Right lobe of liver (tissue), 6 donors: Measurements from ENCODE around the gene MMP21. TPM values are rescaled to one million over a fixed set of nuclear protein-coding genes. Genes with fewer than 3 reads are reported as not detected.

Source experiments
- ATAC-seq, 4 donors: fragments of 200-7000 bp; cut with Tn5 transposase; one replicate each; pipeline ENCODE4 v1.9.1; 2020; ENCODE audit warnings: mild to moderate bottlenecking in 4 of 4, moderate library complexity in 4 of 4
- DNase-seq, 3 donors: peaks; one replicate each; pipeline ENCODE4 v3.0.0-alpha.2; 2020
- H3K27ac ChIP-seq, 3 donors: fragments of 200-600 bp; one replicate each; pipeline ENCODE4 v1.8.0; 2022
- H3K27me3 ChIP-seq, 2 donors: fragments of 200-600 bp; one replicate each; pipeline ENCODE4 v1.8.0; 2022
- H3K36me3 ChIP-seq, 4 donors: fragments of 200-600 bp; sonication (generic) in 1 of 4; one replicate each; pipeline versions ENCODE4 v1.5.1 to v1.8.0; 2017 to 2022; ENCODE audit warnings: control low read depth in 1 of 4
- H3K4me1 ChIP-seq, 4 donors: fragments of 200-600 bp; sonication (generic) in 1 of 4; one replicate each; pipeline versions ENCODE4 v1.5.1 to v1.8.0; 2017 to 2022; ENCODE audit warnings: control low read depth in 1 of 4
- H3K4me3 ChIP-seq, 3 donors: fragments of 200-600 bp; one replicate each; pipeline ENCODE4 v1.8.0; 2022
- H3K9me3 ChIP-seq, 4 donors: fragments of 200-600 bp; sonication (generic) in 1 of 4; one replicate each; pipeline versions ENCODE4 v1.5.1 to v1.8.0; 2017 to 2022; ENCODE audit warnings: control low read depth in 1 of 4
- POLR2A ChIP-seq: fragments of 450-650 bp; IDR thresholded peaks from one replicate; pipeline ENCODE4 v1.6.1; 2017; ENCODE audit warnings: antibody characterized with exemption, mild to moderate bottlenecking
- WGBS: methylation state at CpG from one replicate; pipeline ENCODE4 v1.1.6; 2018; ENCODE audit warnings: low coverage, low lambda C conversion rate; ENCODE audit not compliant: insufficient coverage; ENCODE audit errors: missing lambda C conversion rate; 5-methylcytosine and 5-hydroxymethylcytosine counted together
- intact Hi-C, 2 donors: fragments of 100-400 bp; cut with DNase I; formaldehyde crosslinking; loops; one replicate each; pipeline versions ENCODE4 v1.11.2 to v1.14.1; 2022
- microRNA counts: library from miRNA; unstranded; fragments of <30 nt; microRNA quantifications from one replicate; lab custom pipeline; 2016
- microRNA-seq, 2 donors: library from miRNA; unstranded; fragments of <30 nt; microRNA quantifications; one replicate each; pipeline ENCODE4, GENCODE V29; 2019 to 2020
- small RNA-seq, 2 experiments: library from RNA; depleted of rRNA; stranded (forward); fragments of <200 nt; gene quantifications; one replicate each; pipeline ENCODE3, GENCODE V24; 2016
- total RNA-seq, 6 experiments: library from RNA; depleted of rRNA in 2 of 6; stranded (reverse); fragments of >200 nt in 2 of 6; fragmentation: NEBNext Ultra II Directional in 3 of 6; extraction: Animal tissue kit (Norgen Biotek cat#: 25700) in 3 of 6; gene quantifications; one replicate each; pipeline versions ENCODE4 v1.1.0 to v1.2.4, GENCODE V29; 2016 to 2023
- TF ChIP-seq, protein P1 (sequence below), 4 donors: fragments of 200-600 bp in 3 of 4; fragments of 450-650 bp in 1 of 4; IDR thresholded peaks; one replicate each; pipeline versions ENCODE4 v1.5.1 to v1.8.0; 2016 to 2022; ENCODE audit warnings: antibody characterized with exemption in 4 of 4, mild to moderate bottlenecking in 2 of 4
- donor health status: DM: no; HTN: yes; CAD: no.
- donor health status: DM: no; HTN: no; CAD: no.
- donor health status: DM: no; HTN: no; CAD: no.
- donor health status: DM: no; HTN: yes; CAD: no.
- donor health status: DM: no; HTN: yes; CAD: no.

MMP21 gene
- total RNA-seq, 6 experiments from 2014 or later, result 0.10 to 0.25 (median 0.14) TPM; not detected in 1

DNA sequence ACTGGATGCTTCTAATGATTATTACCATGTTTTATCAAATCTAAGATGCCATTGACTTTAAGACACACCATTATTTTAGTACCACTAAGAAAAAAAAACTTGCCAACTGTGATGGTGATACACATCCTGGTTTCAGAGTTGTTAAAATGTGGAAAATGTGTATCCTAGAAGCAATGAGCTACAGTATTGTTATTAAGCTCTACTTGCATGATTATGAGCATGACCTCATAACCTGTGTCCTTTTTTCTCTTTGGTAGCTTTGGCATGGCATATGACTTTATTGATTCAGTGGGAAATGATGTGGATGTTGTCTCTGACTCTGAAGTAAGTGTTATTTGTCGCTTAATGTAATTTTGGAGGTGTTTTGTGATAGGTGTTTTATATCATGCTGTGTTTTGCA, 52.8 kb downstream of the MMP21 start:
- H3K4me1 ChIP-seq, result peaks cover 0 to 11% (median 4%) of the 10 kb centered on the region in 4 donors
- WGBS, result 100% methylated on average over 1 of the region's 1 CpG
- TF ChIP-seq, protein P1, sequence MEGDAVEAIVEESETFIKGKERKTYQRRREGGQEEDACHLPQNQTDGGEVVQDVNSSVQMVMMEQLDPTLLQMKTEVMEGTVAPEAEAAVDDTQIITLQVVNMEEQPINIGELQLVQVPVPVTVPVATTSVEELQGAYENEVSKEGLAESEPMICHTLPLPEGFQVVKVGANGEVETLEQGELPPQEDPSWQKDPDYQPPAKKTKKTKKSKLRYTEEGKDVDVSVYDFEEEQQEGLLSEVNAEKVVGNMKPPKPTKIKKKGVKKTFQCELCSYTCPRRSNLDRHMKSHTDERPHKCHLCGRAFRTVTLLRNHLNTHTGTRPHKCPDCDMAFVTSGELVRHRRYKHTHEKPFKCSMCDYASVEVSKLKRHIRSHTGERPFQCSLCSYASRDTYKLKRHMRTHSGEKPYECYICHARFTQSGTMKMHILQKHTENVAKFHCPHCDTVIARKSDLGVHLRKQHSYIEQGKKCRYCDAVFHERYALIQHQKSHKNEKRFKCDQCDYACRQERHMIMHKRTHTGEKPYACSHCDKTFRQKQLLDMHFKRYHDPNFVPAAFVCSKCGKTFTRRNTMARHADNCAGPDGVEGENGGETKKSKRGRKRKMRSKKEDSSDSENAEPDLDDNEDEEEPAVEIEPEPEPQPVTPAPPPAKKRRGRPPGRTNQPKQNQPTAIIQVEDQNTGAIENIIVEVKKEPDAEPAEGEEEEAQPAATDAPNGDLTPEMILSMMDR (IDR thresholded peaks at IDR 0.05), result no peak
- TF ChIP-seq POLR2A, result no peak
- H3K9me3 ChIP-seq, result no peaks in the 10 kb centered on the region
- DNase-seq (no peak), ATAC-seq (no peak)
- peaks cover 0 to 62% (median 25%) of the 10 kb centered on the region in 4 donors for H3K36me3 ChIP-seq
- H3K27me3 ChIP-seq, result no peaks in the 10 kb centered on the region
- intact Hi-C loops, result no loop called here
- no peak overlapping the region for H3K27ac ChIP-seq
- no peak overlapping the region for H3K4me3 ChIP-seq

DNA sequence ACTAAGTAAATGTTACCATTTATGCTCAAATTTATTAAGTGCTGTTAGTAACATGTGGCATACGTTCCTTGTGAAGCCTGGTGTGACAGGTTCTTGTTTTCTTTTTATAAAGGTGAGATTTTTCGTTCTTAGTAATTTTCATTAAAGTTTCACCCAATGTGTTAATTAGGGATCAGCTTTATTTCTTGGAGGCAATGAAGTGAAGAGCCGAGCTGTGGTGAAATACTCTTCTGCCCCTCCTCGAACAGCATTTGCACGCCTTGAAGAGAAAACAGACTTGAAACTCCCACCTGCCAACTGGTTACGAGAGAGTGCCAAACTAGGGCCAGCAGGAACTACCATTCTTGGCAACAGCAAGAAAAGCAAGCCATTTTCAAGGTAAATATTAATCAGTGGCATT, 54.6 kb downstream of the MMP21 start:
- no peak for TF ChIP-seq POLR2A
- TF ChIP-seq, protein P1 (IDR thresholded peaks at IDR 0.05), result no peak
- WGBS, result 80% methylated on average over 6 of the region's 6 CpGs
- H3K27me3 ChIP-seq, result no peaks in the 10 kb centered on the region
- H3K4me1 ChIP-seq, result peaks cover 0 to 11% (median 4%) of the 10 kb centered on the region in 4 donors
- ATAC-seq, result no peak
- H3K4me3 ChIP-seq, result no peak overlapping the region
- H3K27ac ChIP-seq, result no peak overlapping the region
- no peaks in the 10 kb centered on the region for H3K9me3 ChIP-seq
- H3K36me3 ChIP-seq, result peaks cover 0 to 45% (median 13%) of the 10 kb centered on the region in 4 donors
- intact Hi-C loops, result no loop called here
- DNase-seq, result no peak

DNA sequence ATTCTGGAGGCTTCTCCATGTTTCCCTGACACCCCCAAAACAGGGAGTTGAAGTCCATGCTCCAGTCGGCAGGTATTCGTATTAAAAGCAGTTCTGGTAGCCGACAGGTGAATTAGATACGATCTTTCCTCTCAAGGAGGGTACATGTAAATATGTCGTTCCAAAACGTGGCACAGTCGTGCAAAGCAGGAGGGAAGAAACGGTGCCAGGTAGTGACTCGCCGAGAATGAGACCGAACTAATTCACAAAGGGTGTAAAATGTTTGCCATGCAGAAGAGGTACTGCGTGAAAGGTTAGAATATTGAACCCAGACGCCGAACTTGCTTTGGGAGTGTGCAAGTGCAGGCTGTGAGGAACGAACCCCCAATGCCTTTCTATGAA, 55.6 kb downstream of the MMP21 start:
- ATAC-seq, result no peak
- WGBS, result 0% methylated on average over 14 of the region's 15 CpGs
- peaks cover 0 to 34% (median 8%) of the 10 kb centered on the region in 4 donors for H3K36me3 ChIP-seq
- H3K9me3 ChIP-seq, result no peaks in the 10 kb centered on the region
- peak overlapping the region; percentile 36 to 70 (median 55) for H3K27ac ChIP-seq
- intact Hi-C loops, result no loop called here
- H3K4me1 ChIP-seq, result peaks cover 0 to 11% (median 4%) of the 10 kb centered on the region in 4 donors
- peak overlapping the region; percentile 52 to 95 (median 81) for H3K4me3 ChIP-seq
- DNase-seq, result no peak
- TF ChIP-seq POLR2A, result no peak
- TF ChIP-seq, protein P1 (IDR thresholded peaks at IDR 0.05), result no peak
- no peaks in the 10 kb centered on the region for H3K27me3 ChIP-seq

DNA sequence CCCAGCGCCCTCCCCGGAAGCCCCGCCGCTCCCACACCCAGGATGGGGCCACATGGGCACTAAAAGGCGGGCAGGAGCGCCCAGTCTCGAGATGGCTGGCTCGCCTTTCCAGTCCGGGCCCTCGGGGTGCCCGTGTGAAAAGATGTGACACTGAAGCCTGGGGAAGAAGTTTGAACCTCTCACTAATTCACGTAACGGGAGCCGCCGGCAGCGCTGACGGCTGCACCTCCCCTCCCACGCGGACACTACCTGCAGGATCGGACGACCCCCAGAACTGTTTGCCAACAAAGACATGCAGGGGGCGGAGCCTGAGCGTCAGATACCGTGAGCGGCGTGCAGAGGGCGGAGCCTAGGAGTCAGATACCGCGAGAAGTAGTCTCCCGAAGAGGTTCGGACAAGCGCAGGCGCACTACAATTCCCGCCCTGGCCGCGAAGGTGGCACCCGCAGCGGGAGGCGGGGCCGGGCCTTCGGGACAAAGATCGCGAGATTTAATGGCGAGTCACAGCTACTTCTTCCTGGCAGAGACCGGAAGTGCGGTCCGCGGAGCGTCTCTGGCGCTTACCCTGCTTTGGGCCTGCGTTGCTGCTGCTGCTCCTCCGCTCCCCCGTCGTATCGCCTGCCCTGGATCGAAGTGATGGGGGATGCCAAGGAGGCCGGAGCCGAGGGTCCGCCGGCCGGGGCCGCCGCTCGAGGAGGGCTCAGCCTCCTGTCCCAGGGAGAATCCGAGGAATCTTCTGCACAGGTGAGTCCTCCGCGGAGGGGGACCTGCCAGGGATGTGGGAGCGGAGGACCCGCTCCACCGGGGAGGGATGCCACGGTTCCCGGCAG, 56.2 kb downstream of the MMP21 start, which contains the start of gene EDRF1:
TSS of gene EDRF1 (plus strand) at position 537 of the 829 bp plus-strand sequence. CDS start at position 636, 99 bp downstream.
- peaks cover 0 to 28% (median 5%) of the 10 kb centered on the region in 4 donors for H3K36me3 ChIP-seq
- H3K27me3 ChIP-seq, result no peaks in the 10 kb centered on the region
- H3K9me3 ChIP-seq, result no peaks in the 10 kb centered on the region
- WGBS, result under 1% methylated on average over 32 of the region's 72 CpGs
- peaks cover 0 to 11% (median 4%) of the 10 kb centered on the region in 4 donors for H3K4me1 ChIP-seq
- H3K4me3 ChIP-seq, result peak within 1 kb of the TSS; percentile 52 to 95 (median 81)
- H3K27ac ChIP-seq, result peak within 1 kb of the TSS; percentile 55 to 77 (median 72)
- intact Hi-C loops, result no loop called here
- DNase-seq (peak; percentile 99), ATAC-seq (peak; percentile 99)
- TF ChIP-seq, protein P1 (IDR thresholded peaks at IDR 0.05), result no peak
- peak; percentile 72 for TF ChIP-seq POLR2A

MicroRNA genes within 50 kb of the gene (microRNA counts, 767-probe panel; counts per million panel counts)
- microRNA hsa-miR-4484 (lab: Ali Mortazavi, UCI), result 237 counts per million

Small RNA genes within 50 kb of the gene (microRNA-seq; reads per million reads assigned to microRNA genes)
- gene MIR4484, result 1.3 to 1.7 reads per million in 2 donors

Small RNA genes within 50 kb of the gene (small RNA-seq; reads per million reads assigned to genes)
- gene MIR4484, result 0 reads per million in 2 experiments

Other genes starting within 250 kb of the MMP21 start
- not detected for gene TEX36, start 92.7 kb downstream of the MMP21 start, total RNA-seq
- 1 to 10 TPM; 6.5 to 8.5 (median 8.1) TPM for gene EDRF1, start 56.1 kb downstream of the MMP21 start, total RNA-seq
- gene UROS, start 47.4 kb upstream of the MMP21 start, total RNA-seq, result 10 to 100 TPM; 23.5 to 52.5 (median 28.3) TPM
- 10 to 100 TPM; 25.9 to 43.3 (median 29.6) TPM for gene BCCIP, start 47.7 kb upstream of the MMP21 start, total RNA-seq
- 10 to 100 TPM; 10.0 to 17.6 (median 14.1) TPM for gene DHX32, start 105.5 kb upstream of the MMP21 start, total RNA-seq
- gene FANK1, start 120.7 kb upstream of the MMP21 start, total RNA-seq, result under 1 TPM in 1 of 6 experiments, not detected in 5; 0.18 TPM